Muscle layer of colon (tissue), 2 donors: Measurements from ENCODE around the gene COL8A2.
A peak's percentile ranks its signal among the peaks of the same experiment; 100 is the strongest.

ENCODE experiments used
- H3K27ac ChIP-seq: one replicate; pipeline ENCODE4 v1.7.0; 2013; ENCODE audit warnings: low read depth, mild to moderate bottlenecking, low read length, moderate library complexity
- H3K27me3 ChIP-seq, 2 donors: one replicate each; pipeline ENCODE4 v1.7.0; 2013; ENCODE audit warnings: low read length in 2 of 2, mild to moderate bottlenecking in 2 of 2; ENCODE audit not compliant: insufficient read depth in 2 of 2, control insufficient read depth in 1 of 2
- H3K36me3 ChIP-seq: one replicate; pipeline ENCODE4 v1.7.0; 2013; ENCODE audit warnings: mild to moderate bottlenecking, low read length; ENCODE audit not compliant: insufficient read depth
- H3K4me1 ChIP-seq: one replicate; pipeline ENCODE4 v1.7.0; 2013; ENCODE audit warnings: mild to moderate bottlenecking, low read length; ENCODE audit not compliant: insufficient read depth
- H3K4me3 ChIP-seq, 2 donors: one replicate each; pipeline ENCODE4 v1.7.0; 2013; ENCODE audit warnings: low read length in 2 of 2, low read depth in 1 of 2, mild to moderate bottlenecking in 1 of 2, moderate library complexity in 1 of 2
- H3K9ac ChIP-seq: one replicate; pipeline ENCODE4 v1.7.0; 2013; ENCODE audit warnings: low read length
- H3K9me3 ChIP-seq: one replicate; pipeline ENCODE4 v1.7.0; 2013; ENCODE audit warnings: mild to moderate bottlenecking, low read length
- donor health status: abdominal sarcoma.
- donor health status: Adenocarcinoma of cecum.

Gene COL8A2

GRCh38 chr1:36125129-36125991, at the start of gene COL8A2:
Gene COL8A2, minus strand, starts transcription at chr1:36125222. Its CDS starts 24,980 bp downstream, at chr1:36100242.
- no peak within 1 kb of the TSS for H3K9ac ChIP-seq
- no peaks in the 10 kb centered on the region for H3K27me3 ChIP-seq
- H3K27ac ChIP-seq: no peak within 1 kb of the TSS
- no peaks in the 10 kb centered on the region for H3K9me3 ChIP-seq
- H3K4me3 ChIP-seq: peak within 1 kb of the TSS; percentile 45 to 57
- no peaks in the 10 kb centered on the region for H3K4me1 ChIP-seq
- H3K36me3 ChIP-seq: no peaks in the 10 kb centered on the region

GRCh38 chr1:36174713-36175112, 49.7 kb upstream of the COL8A2 start:
- Histone ChIP-seq H3K9me3 (no peaks in the 10 kb centered on the region), H3K4me1 (peaks cover 63% of the 10 kb centered on the region), H3K4me3 (no peak overlapping the region), H3K27me3 (no peaks in the 10 kb centered on the region), H3K9ac (no peak overlapping the region), H3K27ac (peak overlapping the region; percentile 90), H3K36me3 (peaks cover 85% of the 10 kb centered on the region)

DNA sequence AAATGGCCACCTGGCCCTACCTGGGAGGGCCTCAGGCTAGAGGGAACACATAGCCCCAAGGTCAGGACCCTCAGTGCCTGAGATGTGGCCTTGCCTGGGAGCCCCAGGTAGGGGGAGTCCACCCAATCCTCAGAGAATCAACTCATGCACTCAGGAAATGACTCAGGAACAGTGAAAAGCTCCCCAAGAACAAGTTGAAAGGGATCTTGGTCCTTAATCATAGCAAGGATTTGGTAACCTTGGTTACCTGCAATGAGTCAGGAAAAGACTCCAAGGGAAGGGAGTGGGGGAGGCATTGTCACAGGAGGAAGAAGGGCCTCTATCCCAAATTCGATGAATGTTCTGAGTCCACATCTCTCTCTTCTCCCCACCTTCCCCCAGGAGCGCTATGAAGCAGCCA, 48.0 kb upstream of the COL8A2 start:
- H3K4me3 ChIP-seq: no peak overlapping the region
- H3K27me3 ChIP-seq: no peaks in the 10 kb centered on the region
- H3K36me3 ChIP-seq: peaks cover 80% of the 10 kb centered on the region
- no peaks in the 10 kb centered on the region for H3K9me3 ChIP-seq
- no peak overlapping the region for H3K27ac ChIP-seq
- peak overlapping the region; percentile 17 for H3K9ac ChIP-seq
- peaks cover 69% of the 10 kb centered on the region for H3K4me1 ChIP-seq

GRCh38 chr1:36172017-36172747, 47.2 kb upstream of the COL8A2 start:
- H3K4me3 ChIP-seq: no peak overlapping the region
- no peaks in the 10 kb centered on the region for H3K9me3 ChIP-seq
- H3K27me3 ChIP-seq: no peaks in the 10 kb centered on the region
- no peak overlapping the region for H3K9ac ChIP-seq
- peaks cover 79% of the 10 kb centered on the region for H3K36me3 ChIP-seq
- H3K4me1 ChIP-seq: peaks cover 71% of the 10 kb centered on the region
- no peak overlapping the region for H3K27ac ChIP-seq

DNA sequence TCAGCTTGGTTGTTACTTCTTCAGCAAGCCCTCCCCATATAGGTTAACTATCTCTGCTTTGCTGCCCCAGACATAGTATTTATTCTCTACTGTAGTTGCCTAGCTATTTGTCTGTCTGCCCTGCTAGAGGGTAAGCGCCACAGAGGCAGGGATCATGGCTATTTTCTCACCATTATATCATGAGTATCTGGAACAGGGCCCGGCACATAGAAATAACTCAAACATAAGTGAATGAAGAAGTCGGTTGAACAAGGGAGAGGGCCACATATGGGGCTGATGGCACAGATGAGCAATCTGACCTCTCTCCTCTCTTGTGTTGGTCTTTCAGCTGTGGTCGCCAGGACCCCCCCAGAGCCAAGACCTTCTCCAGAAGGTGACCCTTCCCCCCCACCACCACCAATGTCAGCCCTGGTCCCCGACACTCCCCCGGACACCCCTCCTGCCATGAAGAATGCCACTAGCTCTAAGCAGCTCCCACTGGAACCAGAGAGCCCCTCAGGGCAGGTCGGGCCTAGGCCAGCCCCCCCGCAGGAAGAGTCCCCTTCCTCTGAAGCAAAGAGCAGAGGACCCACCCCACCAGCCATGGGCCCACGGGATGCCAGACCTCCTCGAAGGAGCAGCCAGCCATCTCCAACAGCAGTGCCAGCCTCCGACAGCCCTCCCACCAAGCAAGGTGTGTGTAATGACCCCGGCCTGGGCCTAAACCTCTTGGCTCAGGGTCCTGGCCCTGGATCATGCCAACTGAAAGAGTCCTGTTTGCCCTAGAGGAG, 45.8 kb upstream of the COL8A2 start:
- Histone ChIP-seq H3K9ac (no peak overlapping the region), H3K4me1 (peaks cover 78% of the 10 kb centered on the region), H3K27ac (no peak overlapping the region), H3K4me3 (no peak overlapping the region), H3K36me3 (peaks cover 70% of the 10 kb centered on the region), H3K27me3 (no peaks in the 10 kb centered on the region), H3K9me3 (no peaks in the 10 kb centered on the region)

DNA sequence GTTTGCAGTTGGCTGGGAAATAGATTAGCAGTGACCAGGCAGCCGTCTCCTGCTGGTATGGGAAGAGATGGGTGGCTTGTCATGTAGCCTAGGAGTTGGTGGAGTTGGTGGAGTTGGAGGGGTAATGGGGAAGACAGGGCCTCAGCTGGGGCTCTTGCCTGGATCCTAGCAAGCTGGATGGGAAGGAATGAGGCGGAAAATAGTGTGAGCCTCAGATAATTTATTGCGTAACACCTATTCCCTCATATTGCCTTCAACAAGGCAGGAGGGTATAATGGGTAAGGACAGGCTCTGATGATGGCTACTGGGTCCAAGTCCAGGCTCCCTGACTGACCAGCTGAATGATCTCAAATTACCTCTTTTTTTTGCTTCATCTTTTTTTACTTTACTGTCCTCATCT, 43.5 kb upstream of the COL8A2 start:
- Histone ChIP-seq H3K9me3 (no peaks in the 10 kb centered on the region), H3K27me3 (no peaks in the 10 kb centered on the region), H3K4me3 (no peak overlapping the region), H3K9ac (no peak overlapping the region), H3K36me3 (peaks cover 48% of the 10 kb centered on the region), H3K27ac (no peak overlapping the region), H3K4me1 (peaks cover 64% of the 10 kb centered on the region)

DNA sequence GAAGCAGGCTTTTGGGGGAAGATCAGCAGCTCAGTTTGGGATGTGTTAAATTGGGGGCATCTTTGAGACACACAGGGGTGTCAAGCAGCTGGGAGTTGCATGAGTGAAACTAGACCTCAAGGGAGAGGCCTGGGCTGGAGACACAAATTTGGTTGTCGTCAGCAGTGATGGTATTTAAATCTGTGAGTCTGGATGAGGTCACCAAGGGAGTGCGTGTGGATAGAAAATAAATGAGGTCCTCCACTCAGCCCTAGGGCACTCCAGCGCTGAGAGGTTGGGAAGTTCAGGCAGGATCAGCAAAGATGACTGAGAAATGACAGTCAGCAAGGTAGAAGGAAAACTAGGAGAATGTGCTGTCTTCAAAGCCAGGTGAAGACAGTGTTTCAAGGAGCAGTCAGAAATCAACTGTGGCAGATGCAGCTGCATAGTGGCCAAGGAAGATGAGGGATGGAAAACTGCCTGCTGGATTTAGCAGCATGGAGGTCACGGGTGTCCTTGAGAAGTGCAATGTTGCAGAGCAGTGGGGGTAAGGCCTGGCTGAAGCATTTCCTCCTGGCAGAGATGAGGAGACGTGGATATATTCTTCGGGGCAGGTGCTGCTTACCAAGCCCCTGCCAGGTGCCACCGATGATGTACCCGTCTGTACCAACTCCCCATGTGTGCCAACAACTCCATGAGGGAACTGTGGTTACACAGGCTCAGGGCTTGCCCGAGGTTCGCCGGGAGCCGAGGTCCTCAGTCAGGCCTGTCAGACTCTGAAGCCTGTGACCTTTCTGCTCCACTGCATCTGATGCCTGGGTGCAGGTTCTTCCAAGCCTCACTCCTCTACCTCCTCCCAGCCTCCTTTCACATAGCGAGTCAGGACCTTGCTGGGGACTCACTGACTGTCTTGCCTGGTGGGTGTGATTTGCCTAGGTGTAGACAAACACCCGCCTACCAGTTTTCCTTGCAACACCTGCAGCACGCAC, 42.2 kb upstream of the COL8A2 start:
- Histone ChIP-seq H3K4me3 (no peak overlapping the region), H3K27ac (no peak overlapping the region), H3K36me3 (peaks cover 35% of the 10 kb centered on the region), H3K9me3 (no peaks in the 10 kb centered on the region), H3K27me3 (no peaks in the 10 kb centered on the region), H3K9ac (no peak overlapping the region), H3K4me1 (peaks cover 68% of the 10 kb centered on the region)

DNA sequence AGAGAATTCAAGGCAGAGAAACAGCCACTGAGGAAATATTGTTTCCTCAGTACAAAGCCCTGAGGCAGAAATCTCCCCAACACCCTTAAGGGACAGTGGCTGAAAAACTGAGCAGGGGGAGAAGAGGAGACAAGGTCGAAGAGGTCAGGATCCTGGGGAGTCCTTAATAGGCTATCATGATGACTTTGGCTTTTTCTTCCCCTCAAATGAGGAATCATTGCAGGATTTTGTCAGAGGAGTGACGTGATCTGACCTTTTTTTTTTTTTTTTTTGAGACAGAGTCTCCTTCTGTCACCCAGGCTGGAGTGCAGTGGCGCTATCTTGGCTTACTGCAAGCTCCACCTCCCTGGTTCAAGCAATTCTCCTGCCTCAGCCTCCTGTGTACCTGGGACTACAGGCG, 41.1 kb upstream of the COL8A2 start:
- H3K27ac ChIP-seq: no peak overlapping the region
- no peak overlapping the region for H3K4me3 ChIP-seq
- H3K4me1 ChIP-seq: peaks cover 75% of the 10 kb centered on the region
- no peak overlapping the region for H3K9ac ChIP-seq
- H3K27me3 ChIP-seq: no peaks in the 10 kb centered on the region
- no peaks in the 10 kb centered on the region for H3K9me3 ChIP-seq
- peaks cover 24% of the 10 kb centered on the region for H3K36me3 ChIP-seq

GRCh38 chr1:36165145-36165544, 40.1 kb upstream of the COL8A2 start:
- H3K27me3 ChIP-seq: no peaks in the 10 kb centered on the region
- H3K36me3 ChIP-seq: peaks cover 14% of the 10 kb centered on the region
- H3K9ac ChIP-seq: no peak overlapping the region
- H3K4me3 ChIP-seq: no peak overlapping the region
- H3K27ac ChIP-seq: no peak overlapping the region
- H3K9me3 ChIP-seq: no peaks in the 10 kb centered on the region
- peaks cover 80% of the 10 kb centered on the region for H3K4me1 ChIP-seq

DNA sequence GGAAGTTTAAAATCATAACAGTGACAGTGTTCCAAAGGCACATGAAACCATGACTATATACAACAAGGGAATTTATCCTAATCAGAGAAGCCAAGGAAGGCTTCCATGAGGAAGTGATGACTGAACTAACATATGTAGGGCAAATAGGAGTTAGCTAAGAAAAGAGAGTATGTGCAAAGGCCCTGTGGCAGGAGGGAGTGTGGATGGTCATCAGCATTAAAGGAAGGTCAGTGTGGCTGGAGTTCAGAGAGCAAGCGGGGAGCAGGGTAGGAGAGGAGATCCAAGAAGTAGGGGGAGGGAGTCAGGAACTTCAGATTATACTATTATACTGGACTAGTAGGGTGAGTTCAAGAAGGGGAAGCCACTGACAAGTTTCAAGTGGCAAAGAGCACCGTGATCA, 39.3 kb upstream of the COL8A2 start:
- no peak overlapping the region for H3K27ac ChIP-seq
- H3K4me3 ChIP-seq: no peak overlapping the region
- no peaks in the 10 kb centered on the region for H3K27me3 ChIP-seq
- H3K9ac ChIP-seq: no peak overlapping the region
- H3K9me3 ChIP-seq: no peaks in the 10 kb centered on the region
- peaks cover 12% of the 10 kb centered on the region for H3K36me3 ChIP-seq
- H3K4me1 ChIP-seq: peaks cover 80% of the 10 kb centered on the region
